Stimulated activated CD4-positive, alpha-beta T cell treated with anti-CD3 and anti-CD28 coated beads, Interleukin-2, amount 100 ng/mL, for 24 hours (primary cell): ENCODE measurements around the gene SCAPER.
A peak's percentile ranks its signal among the peaks of the same experiment; 100 is the strongest.
"Not testable (repeated sequence)": the region's sequence is repeated elsewhere in the genome, so short reads cannot be mapped to it uniquely, and the experiment has no call there.

Experiments
- DNase-seq, 2 donors: peaks; one replicate each; pipeline ENCODE4 v3.0.0-alpha.2; 2020

Gene SCAPER

DNA sequence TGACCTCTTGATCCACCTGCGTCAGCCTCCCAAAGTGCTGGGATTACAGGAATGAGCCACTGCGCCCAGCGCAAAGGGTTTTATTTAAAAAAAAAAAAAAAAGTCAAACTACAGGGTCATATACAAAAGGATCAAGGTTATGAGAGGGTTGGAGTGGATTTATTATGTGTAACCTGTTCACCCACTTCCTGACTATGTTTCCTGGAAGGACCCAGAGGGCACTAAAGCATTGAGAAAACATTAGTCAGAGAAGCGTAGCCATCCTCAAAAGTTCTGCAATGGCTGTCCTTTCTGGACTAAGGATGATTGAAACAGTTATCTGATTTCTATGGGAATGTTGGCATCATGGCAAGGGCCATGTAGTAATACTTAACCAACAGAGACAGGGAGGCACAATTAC is 7.3 kb upstream of the SCAPER start:
- no peak for DNase-seq

DNA sequence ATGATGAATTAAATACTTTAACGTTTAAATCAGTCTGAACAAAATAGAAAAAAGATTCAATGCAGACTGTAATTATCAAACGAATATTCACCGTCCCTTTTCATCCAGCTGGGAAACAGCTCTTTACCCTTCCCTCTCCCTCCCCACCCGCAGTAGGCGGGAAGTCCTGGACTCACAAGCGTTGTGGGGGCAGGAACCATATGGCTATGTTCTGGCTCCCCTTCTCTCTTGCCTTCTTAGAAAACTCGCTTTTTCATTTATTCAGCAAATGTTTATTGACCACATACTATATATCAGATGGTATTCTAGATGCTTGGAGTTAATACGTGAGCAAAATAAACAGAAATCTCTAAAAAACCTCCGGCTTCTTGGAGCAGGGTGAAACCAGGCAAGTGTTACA is 715 bp upstream of the SCAPER start:
- no peak for DNase-seq

GRCh38 chr15:76904461-76905012 is 603 bp downstream of the SCAPER start:
- DNase-seq, result peak in 1 of 2 donors; percentile 52

DNA sequence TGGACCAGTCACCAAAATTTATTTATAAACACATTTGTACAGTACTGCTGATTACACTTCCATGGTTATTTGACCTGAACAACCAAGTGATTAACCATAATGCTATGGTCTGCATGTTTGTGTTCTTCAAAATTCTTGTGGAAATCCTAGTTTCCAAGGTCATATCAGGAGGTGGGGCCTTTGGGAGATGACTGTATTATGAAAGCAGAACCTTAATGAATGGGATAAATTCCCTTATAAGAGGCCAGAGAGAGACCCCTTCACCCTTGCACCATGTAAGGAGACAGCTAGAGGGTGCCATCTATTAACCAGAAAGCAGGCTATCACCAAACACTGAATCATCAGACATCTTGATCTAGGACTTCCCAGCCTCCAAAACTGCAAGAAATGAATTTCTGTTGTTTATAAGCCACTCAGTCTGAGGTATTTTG is 1.9 kb downstream of the SCAPER start:
- DNase-seq, result no peak

GRCh38 chr15:76901965-76902364 is 3.2 kb downstream of the SCAPER start:
- DNase-seq, result no peak

- not testable (repeated sequence) for DNase-seq
Measured at GRCh38 chr15:76899931-76900310, 5.2 kb downstream of the SCAPER start.

DNA sequence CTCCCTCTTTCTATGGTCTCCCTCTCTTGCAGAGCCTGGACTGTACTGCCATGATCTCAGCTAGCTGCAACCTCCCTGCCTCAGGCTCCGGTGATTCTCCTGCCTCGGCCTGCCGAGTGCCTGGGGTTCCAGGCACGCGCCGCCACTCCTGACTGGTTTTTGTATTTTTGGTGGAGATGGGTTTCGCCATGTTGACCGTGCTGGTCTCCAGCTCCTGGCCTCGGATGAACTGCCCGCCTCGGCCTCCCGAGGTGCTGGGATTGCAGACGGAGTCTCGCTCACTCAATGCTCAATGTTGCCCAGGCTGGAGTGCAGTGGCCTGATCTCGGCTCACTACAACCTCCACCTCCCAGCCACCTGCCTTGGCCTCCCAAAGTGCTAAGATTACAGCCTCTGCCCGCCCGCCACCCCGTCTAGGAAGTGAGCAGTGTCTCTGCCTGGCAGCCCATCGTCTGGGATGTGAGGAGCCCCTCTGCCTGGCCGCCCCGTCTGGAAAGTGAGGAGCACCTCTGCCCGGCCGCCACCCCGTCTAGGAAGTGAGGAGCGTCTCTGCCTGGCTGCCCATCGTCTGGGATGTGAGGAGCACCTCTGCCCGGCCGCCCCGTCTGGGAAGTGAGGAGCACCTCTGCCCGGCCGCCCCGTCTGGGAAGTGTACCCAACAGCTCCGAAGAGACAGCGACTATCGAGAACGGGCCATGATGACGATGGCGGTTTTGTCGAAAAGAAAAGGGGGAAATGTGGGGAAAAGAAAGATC is 5.8 kb downstream of the SCAPER start:
- not testable (repeated sequence) for DNase-seq

DNA sequence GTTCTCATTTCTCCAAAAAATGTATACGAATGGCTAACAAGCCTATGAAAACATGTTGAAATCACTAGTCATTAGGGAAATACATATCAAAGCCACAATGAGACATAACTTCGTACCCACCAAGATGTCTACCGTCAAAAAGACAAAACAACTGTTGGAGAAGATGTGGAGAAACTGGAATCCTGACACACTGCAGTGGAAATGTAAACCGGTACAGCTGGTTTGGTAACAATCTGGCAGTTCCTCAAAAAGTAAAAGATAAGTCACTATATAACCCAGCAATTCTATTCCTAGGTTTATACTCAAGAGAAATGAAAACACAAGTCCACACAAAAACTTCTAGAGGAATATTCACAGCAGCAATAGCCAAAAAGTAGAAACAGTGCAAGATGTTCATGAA is 7.0 kb downstream of the SCAPER start:
- DNase-seq, result no peak

GRCh38 chr15:76894174-76894573 is 11.0 kb downstream of the SCAPER start:
- no peak for DNase-seq

GRCh38 chr15:76892836-76893235 is 12.3 kb downstream of the SCAPER start:
- DNase-seq, result not testable (repeated sequence)

DNA sequence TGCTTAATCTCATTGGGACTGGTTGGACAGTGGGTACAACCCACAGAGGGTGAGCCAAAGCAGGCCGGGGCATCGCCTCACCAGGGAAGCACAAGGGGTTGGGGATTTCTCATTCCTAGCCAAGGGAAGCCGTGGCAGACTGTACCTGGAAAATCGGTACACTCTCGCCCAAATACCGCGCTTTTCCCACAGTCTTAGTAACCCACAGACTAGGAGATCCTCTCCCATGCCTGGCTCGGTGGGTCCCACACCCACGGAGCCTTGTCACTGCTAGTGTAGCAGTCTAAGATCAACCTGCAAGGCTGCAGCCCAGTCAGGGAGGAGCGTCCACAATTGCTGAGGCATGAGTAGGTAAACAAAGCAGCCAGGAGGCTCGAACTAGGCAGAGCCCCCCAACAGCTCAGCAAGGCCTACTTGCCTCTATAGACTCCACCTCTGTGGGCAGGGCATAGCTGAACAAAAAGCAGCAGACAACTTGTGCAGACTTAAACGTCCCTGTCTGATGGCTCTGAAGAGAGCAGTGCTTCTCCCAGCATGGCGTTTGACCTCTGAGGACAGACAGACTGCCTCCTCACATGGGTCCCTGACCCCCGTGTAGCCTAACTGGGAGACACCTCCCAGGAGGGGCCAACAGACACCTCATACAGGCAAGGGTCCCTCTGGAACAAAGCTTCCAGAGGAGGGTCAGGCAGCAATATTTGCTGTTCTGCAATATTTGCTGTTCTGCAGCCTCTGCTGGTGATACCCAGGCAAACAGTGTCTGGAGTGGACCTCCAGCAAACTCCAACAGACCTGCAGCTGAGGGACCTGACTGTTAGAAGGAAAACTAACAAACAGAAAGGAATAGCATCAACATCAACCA is 17.6 kb downstream of the SCAPER start:
- not testable (repeated sequence) for DNase-seq

DNA sequence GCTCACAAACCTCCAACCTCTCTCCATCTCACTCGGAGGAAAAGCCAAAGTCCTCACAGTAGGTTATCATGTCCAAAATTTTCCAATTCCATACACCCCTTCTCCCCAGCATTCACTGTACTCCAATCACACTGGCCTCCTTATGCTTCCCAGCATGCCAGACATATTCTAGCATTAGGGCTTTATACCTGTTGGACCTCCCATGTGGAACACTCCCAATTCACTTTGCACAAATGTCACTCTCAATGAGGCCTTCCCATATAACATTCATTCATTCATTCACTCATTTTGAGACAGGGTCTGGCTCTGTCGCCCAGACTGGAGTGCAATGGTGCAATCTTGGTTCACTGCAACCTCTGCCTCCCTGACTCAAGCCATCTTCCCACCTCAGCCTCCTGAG is 19.9 kb downstream of the SCAPER start:
- no peak for DNase-seq

DNA sequence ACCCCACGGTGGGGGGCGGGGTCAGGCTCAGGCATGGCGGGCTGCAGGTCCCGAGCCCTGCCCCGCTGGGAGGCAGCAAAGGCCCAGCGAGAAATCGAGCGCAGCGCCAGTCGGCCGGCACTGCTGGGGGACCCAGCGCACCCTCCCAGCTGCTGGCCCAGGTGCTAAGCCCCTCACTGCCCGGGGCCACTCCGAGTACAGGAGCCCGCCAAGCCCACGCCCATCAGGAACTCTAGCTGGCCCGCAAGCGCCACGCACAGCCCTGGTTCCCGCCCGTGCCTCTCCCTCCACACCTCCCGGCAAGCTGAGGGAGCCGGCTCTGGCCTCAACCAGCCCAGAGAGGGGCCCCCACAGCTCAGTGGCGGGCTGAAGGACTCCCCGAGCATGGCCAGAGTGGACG is 29.2 kb downstream of the SCAPER start:
- no peak for DNase-seq

GRCh38 chr15:76873066-76873465 is 32.1 kb downstream of the SCAPER start:
- DNase-seq, result not testable (repeated sequence)

GRCh38 chr15:76871930-76872329 is 33.2 kb downstream of the SCAPER start:
- no peak for DNase-seq

GRCh38 chr15:76868740-76869139 is 36.4 kb downstream of the SCAPER start:
- no peak for DNase-seq

DNA sequence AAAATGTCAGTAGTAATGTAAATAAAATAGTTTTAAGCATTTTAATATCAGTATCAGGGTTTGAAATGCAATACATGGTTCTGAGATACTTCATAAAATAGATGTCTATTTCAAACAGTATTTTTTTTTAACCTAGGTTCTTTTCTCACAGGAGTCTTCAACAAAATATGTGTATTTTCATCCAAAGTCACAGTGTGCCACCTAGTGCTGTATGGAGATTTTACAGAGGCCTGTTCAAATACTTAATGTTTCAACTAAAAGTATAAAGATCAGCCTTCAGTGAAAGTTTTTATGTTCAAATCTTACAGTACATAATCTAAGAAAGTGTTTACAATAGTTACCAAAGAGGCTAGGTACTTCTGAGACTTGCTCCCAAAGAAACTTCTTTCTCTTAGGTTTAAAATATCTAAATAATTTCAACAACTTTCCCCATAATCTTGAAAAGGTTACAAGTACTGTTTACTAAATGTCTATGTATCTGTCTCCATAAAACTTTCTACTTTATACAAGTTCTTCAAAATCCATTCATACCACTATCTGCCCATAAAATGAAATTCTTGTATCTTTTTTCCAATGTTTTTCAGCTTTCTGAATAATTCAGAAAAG is 38.3 kb downstream of the SCAPER start:
- DNase-seq, result peak in 1 of 2 donors; percentile 22

DNA sequence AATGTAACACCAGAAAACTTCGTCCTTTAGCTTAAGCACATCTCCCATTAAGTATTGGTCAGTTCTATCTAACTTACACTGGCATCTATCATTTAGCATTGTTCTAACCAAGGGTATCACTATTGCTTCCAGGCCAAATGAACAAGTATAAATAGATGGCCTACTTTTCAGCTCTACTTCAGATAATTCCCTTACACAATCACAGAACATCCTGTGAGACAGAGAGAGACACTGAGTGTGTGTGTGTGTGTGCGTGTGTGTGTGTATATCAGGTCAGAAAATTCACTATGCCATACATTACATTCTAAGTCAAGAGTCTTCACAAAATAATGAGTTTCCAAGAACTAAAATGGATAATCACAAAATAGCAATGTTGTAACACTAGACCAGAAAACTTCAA is 39.1 kb downstream of the SCAPER start:
- DNase-seq, result no peak

DNA sequence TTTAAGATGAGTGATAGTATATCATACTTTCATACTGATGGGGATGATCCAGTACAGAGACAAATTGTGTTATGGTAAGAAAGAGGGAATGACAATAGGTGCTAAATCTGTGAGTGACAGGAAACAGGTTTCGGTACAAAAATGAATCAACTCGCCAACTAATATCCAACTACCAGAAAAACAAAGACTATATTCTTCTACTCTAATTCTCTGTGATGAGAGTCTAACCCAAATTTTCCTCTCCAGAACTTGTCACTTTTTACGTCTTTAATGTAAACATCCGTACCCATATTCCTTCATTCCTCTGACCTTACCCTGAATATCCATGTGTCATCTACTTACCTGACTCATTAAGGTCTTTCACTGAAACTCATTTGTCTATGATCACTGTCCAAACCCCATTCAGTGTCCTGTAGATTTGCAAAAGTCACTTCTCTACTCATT is 39.6 kb downstream of the SCAPER start:
- no peak for DNase-seq

DNA sequence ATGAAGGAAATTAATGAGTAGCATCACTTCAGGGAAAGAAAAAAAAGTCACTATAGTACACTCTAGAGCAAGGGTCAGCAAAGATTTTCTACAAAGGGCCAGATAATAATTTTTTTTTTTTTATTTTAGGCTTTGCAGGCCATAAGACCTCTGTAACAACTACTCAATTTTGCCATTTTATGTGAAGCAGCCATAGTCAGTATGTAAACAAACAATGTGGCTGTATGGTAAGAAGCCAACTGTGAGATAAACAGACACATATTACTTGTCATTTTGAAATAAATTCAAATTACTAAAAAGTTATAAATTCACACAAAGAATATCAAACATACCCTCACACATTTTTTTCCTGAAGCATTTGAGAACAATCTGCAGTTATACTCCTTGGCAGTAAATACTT is 40.6 kb downstream of the SCAPER start:
- DNase-seq, result no peak

GRCh38 chr15:76863693-76864092 is 41.4 kb downstream of the SCAPER start:
- no peak for DNase-seq

DNA sequence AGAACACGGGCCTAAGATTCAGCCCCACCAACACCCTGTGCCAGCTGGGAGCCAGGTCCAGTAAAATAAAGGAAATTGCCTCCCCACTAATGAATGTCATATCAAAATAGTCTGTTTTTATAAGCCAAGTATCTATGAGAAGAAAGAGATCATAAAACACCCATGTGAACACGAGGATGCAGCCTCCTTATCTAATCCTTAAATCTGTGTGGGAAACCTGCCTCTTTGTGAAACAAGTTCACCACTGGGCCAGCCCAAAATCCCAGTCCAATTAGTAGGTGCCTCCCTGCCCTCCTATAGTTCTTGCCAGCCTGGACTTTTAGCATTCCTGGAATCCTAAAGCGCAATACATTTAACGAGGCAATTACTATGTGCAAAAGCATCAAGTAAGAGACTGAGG is 42.0 kb downstream of the SCAPER start:
- DNase-seq, result no peak

DNA sequence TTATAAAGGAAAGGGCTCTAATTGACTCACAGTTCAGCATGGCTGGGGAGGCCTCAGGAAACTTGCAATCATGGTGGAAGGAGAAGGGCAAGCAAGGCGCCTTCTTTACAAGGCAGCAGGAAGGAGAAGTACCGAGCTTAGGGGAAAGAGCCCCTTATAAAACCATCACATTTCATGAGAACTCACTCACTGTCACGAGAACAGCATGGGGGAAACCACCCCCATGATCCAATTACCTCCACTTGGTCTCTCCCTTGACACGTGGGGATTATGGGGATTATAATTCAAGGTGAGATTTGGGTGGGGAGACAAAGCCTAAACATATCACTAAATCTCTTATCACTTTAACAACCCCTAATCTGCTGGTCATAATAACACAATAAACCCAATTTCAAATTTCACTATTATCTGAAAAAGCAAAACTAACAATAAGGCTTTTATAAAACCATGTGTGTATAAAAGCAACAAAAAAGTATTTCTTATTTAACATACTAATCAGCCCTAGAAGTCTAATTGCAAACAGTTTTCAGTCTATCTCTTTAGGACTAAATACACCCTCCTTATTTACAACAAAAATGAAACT is 43.2 kb downstream of the SCAPER start:
- no peak for DNase-seq
